GM23248 (cell line): Measurements from ENCODE around the gene AQP7. TPM values are rescaled to one million over a fixed set of nuclear protein-coding genes. Genes with fewer than 3 reads are reported as not detected.

Experiments
- DNase-seq: peaks from one replicate; pipeline ENCODE4 v3.0.0-alpha.2; 2015
- H2AFZ ChIP-seq: fragments of 200-600 bp; sonication (generic); 2 replicates; pipeline ENCODE4 v1.6.1; 2016; ENCODE audit warnings: antibody characterized with exemption
- H3F3A ChIP-seq: fragments of 200-600 bp; sonication (generic); 2 replicates; pipeline ENCODE4 v1.6.1; 2016; ENCODE audit warnings: mild to moderate bottlenecking, antibody characterized with exemption, mixed run types; ENCODE audit not compliant: insufficient read depth
- H3K27ac ChIP-seq: fragments of 200-600 bp; sonication (generic); 2 replicates; pipeline ENCODE4 v1.5.1; 2016; ENCODE audit warnings: mild to moderate bottlenecking
- H3K27me3 ChIP-seq: fragments of 200-600 bp; sonication (generic); replicated peaks from 2 replicates; pipeline ENCODE4 v1.6.1; 2016; ENCODE audit warnings: mild to moderate bottlenecking; ENCODE audit not compliant: insufficient read depth
- H3K36me3 ChIP-seq: fragments of 200-600 bp; sonication (generic); 2 replicates; pipeline ENCODE4 v1.6.1; 2016; ENCODE audit warnings: low read depth, mild to moderate bottlenecking
- H3K4me1 ChIP-seq: fragments of 200-600 bp; sonication (generic); 2 replicates; pipeline ENCODE4 v1.6.1; 2016; ENCODE audit warnings: mild to moderate bottlenecking; ENCODE audit not compliant: insufficient read depth
- H3K4me2 ChIP-seq: fragments of 200-600 bp; sonication (generic); one replicate; pipeline ENCODE4 v1.6.1; 2016; ENCODE audit warnings: mild to moderate bottlenecking; ENCODE audit not compliant: unreplicated experiment
- H3K4me3 ChIP-seq: fragments of 200-600 bp; sonication (generic); 2 replicates; pipeline ENCODE4 v1.5.1; 2016; ENCODE audit warnings: mild to moderate bottlenecking
- H3K79me2 ChIP-seq: fragments of 200-600 bp; sonication (generic); 2 replicates; pipeline ENCODE4 v1.6.1; 2016; ENCODE audit warnings: mild to moderate bottlenecking; ENCODE audit not compliant: insufficient read depth
- H3K9ac ChIP-seq: fragments of 200-600 bp; sonication (generic); 2 replicates; pipeline ENCODE4 v1.6.1; 2016; ENCODE audit warnings: mild to moderate bottlenecking
- H3K9me2 ChIP-seq: fragments of 200-600 bp; sonication (generic); 2 replicates; pipeline ENCODE4 v1.6.1; 2016; ENCODE audit warnings: mixed run types, mild to moderate bottlenecking, moderate library complexity; ENCODE audit not compliant: insufficient read depth
- H3K9me3 ChIP-seq: fragments of 200-600 bp; sonication (generic); one replicate; pipeline ENCODE4 v1.6.1; 2017; ENCODE audit warnings: low read depth
- H4K20me1 ChIP-seq: fragments of 200-600 bp; sonication (generic); 2 replicates; pipeline ENCODE4 v1.6.0; 2016; ENCODE audit not compliant: insufficient read depth
- EZH2 ChIP-seq: fragments of 200-600 bp; sonication (generic); IDR thresholded peaks from 2 replicates; pipeline ENCODE4 v1.6.1; 2018; ENCODE audit warnings: antibody characterized with exemption, mild to moderate bottlenecking; ENCODE audit not compliant: insufficient read depth, poor library complexity, severe bottlenecking
- EZH2phosphoT487 ChIP-seq: fragments of 200-600 bp; sonication (generic); IDR thresholded peaks from 2 replicates; pipeline ENCODE4 v1.6.1; 2018; ENCODE audit warnings: antibody characterized with exemption, moderate library complexity, mild to moderate bottlenecking, low read depth; ENCODE audit not compliant: insufficient read depth
- whole genome bisulfite sequencing, 2 experiments: methylation state at CpG; one replicate each; pipeline ENCODE4 v1.1.6; 2015 to 2017; ENCODE audit warnings: low lambda C conversion rate in 2 of 2, low coverage in 1 of 2; ENCODE audit errors: missing lambda C conversion rate in 2 of 2; 5-methylcytosine and 5-hydroxymethylcytosine counted together
- in situ Hi-C: fragments of 300-500 bp; cut with MboI; formaldehyde crosslinking; loops from 2 replicates; pipeline ENCODE4 v1.15.0; 2020
- polyA plus RNA-seq: library from polyadenylated mRNA; unstranded; fragments of >200 nt; fragmentation: Nextera tagmentation; extraction: Ambion mirVana; gene quantifications from 2 replicates; pipeline ENCODE4 v1.2.1, GENCODE V29; 2016
- small RNA-seq: library from RNA; depleted of rRNA; stranded (forward); fragments of <200 nt; gene quantifications from one replicate; pipeline ENCODE3, GENCODE V24; 2014; ENCODE audit warnings: low read depth, low replicate concordance
- total RNA-seq: library from RNA; depleted of rRNA; stranded (reverse); fragments of >200 nt; shearing (Covaris generic); gene quantifications from 2 replicates; pipeline ENCODE4 v1.2.3, GENCODE V29; 2014; rRNA removed

Gene AQP7
- total and polyA plus RNA-seq, 2 experiments from 2014 or later: not detected

DNA sequence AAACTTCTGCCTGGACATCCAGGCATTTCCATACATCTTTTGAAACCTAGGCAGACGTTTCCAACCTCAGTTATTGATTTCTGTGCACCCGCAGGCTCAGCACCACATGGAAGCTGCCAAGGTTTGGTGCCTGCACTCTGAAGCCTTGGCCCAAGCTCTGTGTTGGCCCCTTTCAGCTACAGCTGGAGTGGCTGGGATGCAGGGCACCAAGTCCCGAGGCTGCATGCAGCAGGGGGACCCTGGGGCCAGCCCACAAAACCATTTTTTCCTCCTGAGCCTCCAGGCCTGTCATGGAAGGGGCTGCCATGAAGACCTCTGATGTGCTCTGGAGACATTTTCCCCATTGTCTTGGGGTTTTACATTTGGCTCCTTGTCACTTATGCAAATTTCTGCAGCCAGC, 62.2 kb downstream of the AQP7 start:
- Histone ChIP-seq H3K4me1 (no peaks in the 10 kb centered on the region), H3K9ac (no peak overlapping the region), H3K27me3 (no peaks in the 10 kb centered on the region), H3K36me3 (peaks cover 80% of the 10 kb centered on the region), H4K20me1 (no peaks in the 10 kb centered on the region), H2AFZ (no peak overlapping the region), H3K9me2 (no peaks in the 10 kb centered on the region), H3K4me2 (no peak overlapping the region), H3K79me2 (0 out of 2 replicates have a peak, but pooled peaks cover 9% of the 10 kb centered on the region), H3F3A (no peaks in the 10 kb centered on the region; the same call in 1 of the 2 replicates), H3K27ac (no peak overlapping the region), H3K9me3 (no peaks in the 10 kb centered on the region), H3K4me3 (no peak overlapping the region)
- TF ChIP-seq EZH2phosphoT487 (no peak), EZH2 (no peak)
- WGBS, 2 experiments: 100% methylated on average over 3 of the region's 3 CpGs
- in situ Hi-C loops: no loop called here
- DNase-seq: no peak

Small RNAs within 50 kb of the gene (small RNA-seq; reads per million reads assigned to genes)
- gene AL356218.2 (not detected), gene RF00019 (not detected)

Other genes with a start within 250 kb of the AQP7 start
- 70.8 and 74.3 TPM in 2 replicates for gene B4GALT1, start 235.2 kb downstream of the AQP7 start, total RNA-seq
- 139 and 140 TPM in 2 replicates for gene B4GALT1, start 235.2 kb downstream of the AQP7 start, polyA plus RNA-seq
- gene SPINK4, start 162.4 kb downstream of the AQP7 start, total RNA-seq: not detected in 2 replicates
- gene SPINK4, start 162.4 kb downstream of the AQP7 start, polyA plus RNA-seq: not detected in 2 replicates
- gene BAG1, start 137.9 kb downstream of the AQP7 start, total RNA-seq: 25.0 and 38.2 TPM in 2 replicates
- gene BAG1, start 137.9 kb downstream of the AQP7 start, polyA plus RNA-seq: 48.7 and 49.7 TPM in 2 replicates
- 65.3 and 90.6 TPM in 2 replicates for gene CHMP5, start 137.5 kb downstream of the AQP7 start, total RNA-seq
- gene CHMP5, start 137.5 kb downstream of the AQP7 start, polyA plus RNA-seq: 130 and 134 TPM in 2 replicates
- gene NFX1, start 112.1 kb downstream of the AQP7 start, total RNA-seq: 20.4 and 23.8 TPM in 2 replicates
- 27.8 and 28.1 TPM in 2 replicates for gene NFX1, start 112.1 kb downstream of the AQP7 start, polyA plus RNA-seq
- not detected in 2 replicates for gene AQP3, start 45.0 kb upstream of the AQP7 start, total RNA-seq
- 0.19 and 0.29 TPM in 2 replicates for gene AQP3, start 45.0 kb upstream of the AQP7 start, polyA plus RNA-seq
- gene NOL6, start 71.4 kb upstream of the AQP7 start, total RNA-seq: 27.9 and 31.2 TPM in 2 replicates
- gene NOL6, start 71.4 kb upstream of the AQP7 start, polyA plus RNA-seq: 18.0 and 19.4 TPM in 2 replicates
- 0.11 TPM in 1 of 2 replicates, not detected in the other for gene ANKRD18B, start 121.7 kb upstream of the AQP7 start, total RNA-seq
- 0.49 and 0.74 TPM in 2 replicates for gene ANKRD18B, start 121.7 kb upstream of the AQP7 start, polyA plus RNA-seq